GM18517 (cell line): ENCODE data around the gene B4GALT5.
A peak's percentile ranks its signal among the peaks of the same experiment; 100 is the strongest.
"Not testable (repeated sequence)": the region's sequence is repeated elsewhere in the genome, so short reads cannot be mapped to it uniquely, and the experiment has no call there.

Experiments
- ATAC-seq: cut with Tn5 transposase; IDR thresholded peaks from one replicate; pipeline ENCODE4 v1.9.1; 2021; ENCODE audit warnings: mild to moderate bottlenecking, moderate library complexity; ENCODE audit not compliant: unreplicated experiment

B4GALT5 gene, protein sequence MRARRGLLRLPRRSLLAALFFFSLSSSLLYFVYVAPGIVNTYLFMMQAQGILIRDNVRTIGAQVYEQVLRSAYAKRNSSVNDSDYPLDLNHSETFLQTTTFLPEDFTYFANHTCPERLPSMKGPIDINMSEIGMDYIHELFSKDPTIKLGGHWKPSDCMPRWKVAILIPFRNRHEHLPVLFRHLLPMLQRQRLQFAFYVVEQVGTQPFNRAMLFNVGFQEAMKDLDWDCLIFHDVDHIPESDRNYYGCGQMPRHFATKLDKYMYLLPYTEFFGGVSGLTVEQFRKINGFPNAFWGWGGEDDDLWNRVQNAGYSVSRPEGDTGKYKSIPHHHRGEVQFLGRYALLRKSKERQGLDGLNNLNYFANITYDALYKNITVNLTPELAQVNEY

DNA sequence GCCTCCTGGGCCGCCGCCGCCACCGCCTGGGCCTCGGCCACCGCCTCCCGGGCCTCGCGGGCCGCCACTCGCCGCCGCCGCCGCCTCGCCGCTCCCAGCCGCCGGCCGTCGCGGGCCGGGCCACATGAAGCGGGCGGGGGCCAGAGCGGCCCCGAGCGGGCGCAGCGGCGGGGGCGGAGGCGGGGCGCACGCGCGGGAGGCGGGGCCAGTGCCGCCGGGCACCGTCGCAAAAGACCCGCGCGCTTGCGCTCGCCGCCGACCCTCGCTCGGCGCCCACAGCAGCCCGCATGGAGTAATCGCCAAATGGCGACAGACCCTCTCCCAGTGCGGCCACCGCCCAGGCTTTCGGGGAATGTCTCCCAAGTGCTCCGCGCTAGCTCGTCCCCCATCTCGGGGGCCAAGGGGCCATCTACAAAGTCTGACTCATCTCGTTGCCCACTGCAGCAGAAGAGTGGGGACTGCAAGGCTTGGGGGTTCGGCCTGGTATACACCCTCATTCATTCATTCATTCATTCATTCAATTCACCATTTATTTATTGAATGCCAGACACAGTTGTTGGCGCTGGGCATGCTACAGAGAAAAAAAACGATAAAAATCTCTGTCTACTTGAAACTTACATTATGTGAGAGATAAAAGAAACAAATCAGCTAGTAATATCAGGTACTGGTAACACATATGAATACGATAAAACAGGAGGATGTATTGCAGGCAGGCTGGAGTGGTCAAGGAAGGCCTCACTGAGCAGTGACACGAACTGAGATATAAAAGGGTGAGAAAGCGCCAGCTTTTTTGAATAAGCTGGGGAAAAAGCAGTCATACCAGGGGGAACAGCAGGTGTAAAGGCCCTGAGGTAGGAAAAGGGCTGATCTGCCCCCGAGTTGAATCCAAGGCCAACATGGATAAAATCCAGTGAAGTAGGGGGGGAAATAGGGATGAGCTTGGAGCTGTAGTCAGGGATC is at the start of gene B4GALT5:
Gene B4GALT5 (minus strand): TSS at position 126 of the 960 bp plus-strand sequence. CDS start 188 bp downstream, outside the sequence.
- ATAC-seq, result peak; percentile 69

DNA sequence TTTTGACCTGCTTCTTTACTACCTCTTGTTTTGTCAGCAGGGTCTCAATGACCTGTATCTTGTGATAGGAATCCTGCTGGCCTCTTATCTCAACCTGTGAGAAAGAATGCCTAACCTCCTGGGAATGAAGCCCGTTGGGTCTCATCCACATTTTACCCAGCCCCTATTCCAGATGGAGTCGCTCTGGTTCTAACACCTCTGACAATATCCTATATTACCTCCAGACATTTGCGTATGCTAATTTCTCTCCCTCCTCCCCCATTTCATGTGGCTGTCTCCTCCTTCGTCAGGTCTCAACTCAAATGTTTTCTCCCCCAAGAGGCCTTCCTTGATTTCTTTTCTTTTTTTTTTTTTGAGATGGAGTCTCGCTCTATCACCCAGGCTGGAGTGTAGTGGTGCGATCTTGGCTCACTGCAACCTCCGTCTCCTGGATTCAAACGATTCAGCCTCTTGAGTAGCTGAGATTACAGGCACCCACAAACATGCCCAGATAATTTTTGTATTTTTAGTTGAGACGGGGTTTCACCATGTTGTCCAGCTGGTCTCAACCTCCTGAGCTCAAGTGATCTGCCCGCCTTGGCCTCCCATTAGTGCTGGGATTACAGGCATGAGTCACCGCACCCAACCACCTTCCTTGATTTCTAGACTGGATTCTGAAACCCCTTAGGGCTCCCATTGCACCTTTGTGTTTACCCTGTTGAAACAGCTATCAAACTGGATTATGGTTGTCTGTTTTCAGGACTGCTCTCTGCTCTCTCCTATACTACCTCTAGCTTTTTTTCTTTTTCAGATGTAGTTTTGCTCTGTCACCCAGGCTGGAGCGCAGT is 49.5 kb upstream of the B4GALT5 start:
- ATAC-seq, result no peak

- ATAC-seq, result not testable (repeated sequence)
Measured at GRCh38 chr20:49761888-49762287, 48.2 kb upstream of the B4GALT5 start.

DNA sequence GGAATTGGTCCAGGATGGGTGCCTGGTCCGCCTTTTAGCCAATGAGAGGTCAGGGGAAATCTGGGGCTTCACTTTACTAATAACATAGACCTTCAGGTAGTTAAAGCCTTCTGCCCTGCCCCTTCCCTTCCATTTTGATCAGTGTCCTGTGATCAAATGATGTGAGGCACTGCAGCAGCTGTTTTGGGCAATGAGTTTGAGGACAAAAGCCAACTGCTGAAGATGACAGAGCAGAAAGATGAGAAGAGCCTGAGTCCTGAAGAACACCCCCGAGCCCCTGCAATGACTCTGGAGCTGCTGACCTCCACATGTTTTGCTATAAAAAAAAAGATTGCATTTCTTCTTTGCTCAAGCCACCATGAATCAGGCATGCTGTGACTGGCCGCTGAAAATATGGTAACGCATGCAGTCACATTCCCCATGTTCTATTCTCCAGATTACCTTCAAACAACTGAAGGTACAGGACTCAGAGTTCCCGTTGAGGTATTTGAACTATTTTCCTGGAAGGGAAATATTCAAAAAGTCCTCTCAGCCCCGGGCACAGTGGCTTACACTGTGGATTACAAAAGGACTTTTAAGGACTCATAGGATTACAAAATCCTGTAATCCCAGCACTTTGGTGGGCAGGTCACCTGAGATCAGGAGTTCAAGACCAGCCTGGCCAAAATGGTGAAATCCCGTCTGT is 45.7 kb upstream of the B4GALT5 start:
- ATAC-seq, result no peak

DNA sequence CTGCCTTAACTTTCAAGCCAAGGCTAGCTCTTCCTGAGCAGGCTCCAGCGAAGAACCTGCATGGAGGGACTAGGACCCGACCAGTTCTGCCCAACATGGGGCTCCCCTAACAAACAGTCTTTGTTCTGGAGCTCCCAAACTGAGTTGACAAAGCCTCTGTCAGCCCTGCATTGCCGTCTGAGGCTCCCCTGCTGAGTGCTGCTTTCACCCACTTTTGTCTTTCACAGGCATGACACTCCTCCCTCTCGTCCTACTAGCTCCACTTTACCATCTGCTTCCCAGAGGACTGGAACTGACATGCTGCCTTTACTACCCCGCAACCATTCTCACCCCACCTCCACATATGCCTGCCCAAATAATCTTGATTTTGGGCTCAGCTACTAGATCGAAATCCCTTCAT is 45.1 kb upstream of the B4GALT5 start:
- no peak for ATAC-seq

DNA sequence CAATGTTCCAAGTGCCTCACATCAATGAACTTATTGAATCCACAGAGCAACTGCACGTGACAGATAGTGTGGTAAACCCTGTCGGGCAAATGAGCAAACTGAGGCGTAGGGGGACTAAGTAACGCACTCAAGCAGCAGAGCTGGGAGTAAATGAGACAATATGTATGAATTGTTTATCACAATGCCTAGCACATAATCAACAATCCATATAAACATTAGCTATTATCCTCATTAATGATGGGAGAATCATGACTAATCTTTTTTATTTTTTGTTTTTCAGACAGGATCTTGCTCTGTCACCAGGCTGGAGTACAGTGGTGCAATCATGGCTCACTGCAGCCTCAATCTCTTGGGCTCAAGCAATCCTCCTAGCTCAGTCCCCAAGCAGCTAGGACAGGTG is 43.9 kb upstream of the B4GALT5 start:
- no peak for ATAC-seq

DNA sequence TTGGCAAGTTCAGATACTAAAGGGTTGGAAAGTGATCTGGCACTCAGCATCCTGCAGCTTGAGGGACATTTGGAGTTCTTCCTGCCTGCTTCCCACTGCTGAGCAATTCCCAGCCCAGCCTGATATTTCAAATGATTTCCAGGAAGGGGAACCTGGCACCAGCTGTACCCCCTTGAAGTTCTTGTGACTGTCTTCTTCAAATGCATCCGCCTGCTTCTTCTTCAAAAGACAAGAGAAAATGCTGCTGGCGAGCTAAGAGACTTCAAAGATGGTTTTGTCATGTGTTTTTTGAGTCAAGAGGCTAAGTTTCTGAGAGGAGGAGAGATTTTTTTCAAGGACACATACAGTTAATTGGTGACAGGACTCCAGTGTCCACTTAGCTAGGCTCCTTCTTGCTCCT is 42.6 kb upstream of the B4GALT5 start:
- no peak for ATAC-seq

DNA sequence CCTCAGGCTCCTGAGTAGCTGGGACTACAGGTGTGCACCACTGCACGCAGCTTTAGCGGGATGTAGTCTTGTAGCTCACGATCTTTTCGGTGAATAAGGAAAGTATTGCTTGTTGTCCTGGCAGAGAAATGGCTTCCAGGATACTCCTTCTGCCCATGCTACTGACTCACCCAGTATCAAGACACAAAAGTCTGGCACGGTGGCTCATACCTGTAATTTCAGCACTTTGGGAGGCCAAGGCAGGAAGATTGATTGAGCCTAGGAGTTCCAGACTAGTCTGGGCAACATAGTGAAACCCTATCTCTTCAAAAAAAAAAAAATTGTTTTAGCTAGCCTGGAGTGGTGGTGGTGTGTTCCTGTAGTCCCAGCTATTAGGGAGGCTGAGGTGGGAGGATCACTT is 40.9 kb upstream of the B4GALT5 start:
- no peak for ATAC-seq

- ATAC-seq, result no peak
Measured at GRCh38 chr20:49753133-49753532, 39.5 kb upstream of the B4GALT5 start.

GRCh38 chr20:49752201-49752903 is 38.7 kb upstream of the B4GALT5 start:
- no peak for ATAC-seq

GRCh38 chr20:49751397-49751736 is 37.7 kb upstream of the B4GALT5 start:
- ATAC-seq, result no peak

- peak; percentile 78 for ATAC-seq
Measured at GRCh38 chr20:49750611-49751396, 37.1 kb upstream of the B4GALT5 start.

DNA sequence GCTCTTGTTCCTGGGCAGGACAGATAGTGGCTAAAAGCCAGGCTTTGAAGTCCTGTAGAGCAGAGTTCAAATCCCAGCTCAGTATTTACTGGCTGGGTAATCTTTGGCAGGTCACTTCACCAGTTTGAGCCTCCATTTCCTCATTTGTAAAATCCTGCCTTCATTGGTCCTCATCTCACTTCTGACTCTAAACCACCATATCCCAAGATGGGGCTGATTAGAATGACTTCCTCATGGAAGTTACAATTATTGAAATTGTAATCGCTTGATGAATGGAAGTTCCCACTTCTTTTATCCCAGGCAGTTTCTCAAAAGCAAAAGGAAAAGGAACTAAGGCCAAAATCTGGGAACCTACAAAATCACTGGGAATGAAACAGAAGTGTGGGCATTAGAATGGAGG is 35.9 kb upstream of the B4GALT5 start:
- no peak for ATAC-seq

DNA sequence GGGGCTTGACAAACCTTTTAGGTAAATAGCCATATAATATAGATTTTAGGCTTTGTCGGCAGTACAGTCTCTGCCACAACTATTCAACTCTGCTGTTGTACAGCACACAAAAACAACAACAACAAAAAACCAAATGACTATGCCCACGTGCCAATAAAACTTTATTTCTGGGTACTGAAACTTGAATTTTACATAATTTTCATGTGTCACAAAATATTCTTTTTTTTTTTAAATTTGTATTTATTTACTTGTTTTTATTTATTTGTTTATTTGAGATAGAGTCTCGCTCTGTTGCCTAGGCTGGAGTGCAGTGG is 34.8 kb upstream of the B4GALT5 start:
- no peak for ATAC-seq

DNA sequence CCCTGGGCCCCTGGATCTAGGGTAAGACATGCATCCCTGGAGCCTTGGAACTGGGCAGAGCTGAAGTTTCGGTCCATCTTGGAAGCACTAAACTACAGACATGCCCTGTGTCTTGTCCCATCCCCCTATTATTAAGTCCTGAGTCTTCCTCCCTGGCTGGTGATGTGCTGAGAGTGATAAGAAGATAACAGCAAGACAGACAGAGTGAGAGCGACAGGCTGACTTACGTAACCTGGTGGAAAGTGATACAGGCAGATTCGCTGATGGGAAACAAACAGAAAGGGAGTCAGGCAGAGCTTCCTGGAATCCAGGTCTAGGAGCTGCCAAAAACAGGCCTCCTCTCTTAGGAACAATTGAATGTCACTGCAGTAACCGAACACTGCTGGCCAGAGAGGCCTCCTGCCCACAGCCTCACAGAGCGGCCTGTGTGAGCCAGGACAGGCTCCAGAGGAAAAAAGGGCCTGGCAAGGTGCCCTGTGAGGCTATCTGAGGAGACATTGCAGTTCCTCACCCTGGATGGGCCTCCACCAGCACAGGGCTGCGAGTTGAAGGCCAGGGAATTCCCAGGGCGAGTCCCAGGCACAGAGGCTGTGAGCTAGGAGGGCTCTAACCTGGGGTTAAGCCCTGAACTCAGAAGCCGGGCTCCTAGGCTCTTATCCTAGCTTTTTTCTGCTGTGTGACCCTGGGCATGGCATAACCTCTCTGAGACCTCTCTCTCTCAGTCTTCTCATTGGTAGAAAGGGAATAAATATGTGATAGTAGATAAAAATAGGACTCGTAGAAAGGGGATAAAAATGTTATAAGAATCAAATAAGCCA is 34.2 kb upstream of the B4GALT5 start:
- no peak for ATAC-seq

- ATAC-seq, result no peak
Measured at GRCh38 chr20:49742948-49743347, 29.3 kb upstream of the B4GALT5 start.

GRCh38 chr20:49741977-49742376 is 28.3 kb upstream of the B4GALT5 start:
- no peak for ATAC-seq

DNA sequence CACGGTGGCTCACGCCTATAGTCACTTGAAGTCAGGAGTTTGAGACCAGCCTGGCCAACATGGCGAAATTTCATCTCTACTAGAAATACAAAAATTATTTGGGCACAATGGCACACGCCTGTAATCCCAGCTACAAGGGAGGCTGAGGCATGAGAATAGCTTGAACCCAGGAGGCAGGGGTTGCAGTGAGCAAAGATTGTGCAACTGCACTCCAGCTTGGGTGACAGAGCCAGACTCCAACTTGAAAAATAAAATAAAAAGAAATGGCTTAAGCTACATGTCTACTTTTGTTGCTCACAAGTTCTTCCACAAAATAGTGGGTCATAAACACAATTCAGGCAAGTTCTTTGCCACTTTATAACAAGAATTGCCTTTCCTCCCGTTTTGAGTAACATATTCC is 27.1 kb upstream of the B4GALT5 start:
- ATAC-seq, result no peak
